SJCRH30 (cell line): Measurements from ENCODE around the gene PLCG2. TPM values are rescaled to one million over a fixed set of nuclear protein-coding genes. Genes with fewer than 3 reads are reported as not detected.
"Not testable (repeated sequence)": the region's sequence is repeated elsewhere in the genome, so short reads cannot be mapped to it uniquely, and the experiment has no call there.

Experiments
- DNase-seq, 2 experiments: peaks; one replicate each; pipeline ENCODE4 v3.0.0-alpha.2; 2015 to 2020
- H3K27ac ChIP-seq: fragments of 250-450 bp; sonication (Bioruptor Pico); 2 replicates; pipeline ENCODE4 v1.5.1; 2020; ENCODE audit warnings: mild to moderate bottlenecking, moderate library complexity
- H3K27me3 ChIP-seq: fragments of 250-450 bp; sonication (Bioruptor Pico); 2 replicates; pipeline ENCODE4 v1.5.1; 2020; ENCODE audit warnings: mild to moderate bottlenecking, moderate library complexity
- H3K36me3 ChIP-seq: fragments of 250-450 bp; sonication (Bioruptor Pico); 2 replicates; pipeline ENCODE4 v1.5.1; 2020; ENCODE audit warnings: mild to moderate bottlenecking, moderate library complexity
- H3K4me1 ChIP-seq: fragments of 250-450 bp; sonication (Bioruptor Pico); 2 replicates; pipeline ENCODE4 v1.5.1; 2020; ENCODE audit warnings: mild to moderate bottlenecking, moderate library complexity
- H3K4me3 ChIP-seq: fragments of 250-450 bp; sonication (Bioruptor Pico); 2 replicates; pipeline ENCODE4 v1.5.1; 2020; ENCODE audit warnings: mild to moderate bottlenecking, moderate library complexity
- H3K9me3 ChIP-seq: fragments of 250-450 bp; sonication (Bioruptor Pico); replicated peaks from 2 replicates; pipeline ENCODE4 v1.5.1; 2020; ENCODE audit warnings: mild to moderate bottlenecking, moderate library complexity
- total RNA-seq: library from RNA; depleted of rRNA; stranded (reverse); fragments of >200 nt; shearing (Covaris generic); gene quantifications from 2 replicates; pipeline ENCODE4 v1.2.3, GENCODE V29; 2014

The PLCG2 gene
- total RNA-seq, 1 experiment from 2014 or later = 0.45 TPM

GRCh38 chr16:81795193-81795592 is 16.1 kb downstream of the PLCG2 start:
- Histone ChIP-seq H3K4me3 (no peak overlapping the region), H3K27ac (no peak overlapping the region), H3K36me3 (no peaks in the 10 kb centered on the region), H3K9me3 (no peaks in the 10 kb centered on the region), H3K27me3 (no peaks in the 10 kb centered on the region), H3K4me1 (no peaks in the 10 kb centered on the region)
- DNase-seq = no peak

GRCh38 chr16:81796035-81796434 is 16.9 kb downstream of the PLCG2 start:
- DNase-seq = no peak
- no peak overlapping the region for H3K27ac ChIP-seq
- H3K27me3 ChIP-seq = no peaks in the 10 kb centered on the region
- H3K36me3 ChIP-seq = no peaks in the 10 kb centered on the region
- no peak overlapping the region for H3K4me3 ChIP-seq
- no peaks in the 10 kb centered on the region for H3K4me1 ChIP-seq
- H3K9me3 ChIP-seq = no peaks in the 10 kb centered on the region

- no peak overlapping the region for H3K27ac ChIP-seq
- no peaks in the 10 kb centered on the region for H3K4me1 ChIP-seq
- H3K36me3 ChIP-seq = no peaks in the 10 kb centered on the region
- no peaks in the 10 kb centered on the region for H3K9me3 ChIP-seq
- DNase-seq = no peak
- H3K27me3 ChIP-seq = no peaks in the 10 kb centered on the region
- no peak overlapping the region for H3K4me3 ChIP-seq
Observed at GRCh38 chr16:81796583-81797346, 17.7 kb downstream of the PLCG2 start.

- no peak for DNase-seq
- Histone ChIP-seq H3K9me3 (no peaks in the 10 kb centered on the region), H3K4me1 (no peaks in the 10 kb centered on the region), H3K4me3 (no peak overlapping the region), H3K36me3 (no peaks in the 10 kb centered on the region), H3K27me3 (no peaks in the 10 kb centered on the region), H3K27ac (no peak overlapping the region)
Observed at GRCh38 chr16:81797443-81797842, 18.4 kb downstream of the PLCG2 start.

- no peak overlapping the region for H3K4me3 ChIP-seq
- DNase-seq = no peak
- no peaks in the 10 kb centered on the region for H3K27me3 ChIP-seq
- no peaks in the 10 kb centered on the region for H3K36me3 ChIP-seq
- H3K4me1 ChIP-seq = no peaks in the 10 kb centered on the region
- H3K27ac ChIP-seq = no peak overlapping the region
- no peaks in the 10 kb centered on the region for H3K9me3 ChIP-seq
Observed at GRCh38 chr16:81798311-81799137, 19.4 kb downstream of the PLCG2 start.

DNA sequence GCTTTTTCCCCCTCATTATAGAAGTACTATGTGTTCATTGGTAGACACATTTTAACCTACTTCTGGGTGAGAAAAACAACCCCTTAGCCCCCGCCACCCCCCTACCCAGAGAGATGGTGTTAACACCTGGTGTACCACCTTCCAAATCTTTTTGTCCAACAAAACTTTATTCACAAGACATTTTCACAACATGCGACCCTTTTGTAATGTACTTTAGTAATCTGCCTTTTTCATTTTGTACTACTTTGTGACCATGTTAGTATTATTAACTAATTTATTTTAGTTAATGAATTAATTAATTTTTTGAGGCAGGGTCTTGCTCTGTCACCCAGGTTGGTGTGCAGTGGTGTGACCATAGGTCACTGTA is 20.0 kb downstream of the PLCG2 start:
- H3K27me3 ChIP-seq = no peaks in the 10 kb centered on the region
- H3K36me3 ChIP-seq = no peaks in the 10 kb centered on the region
- DNase-seq = no peak
- H3K4me1 ChIP-seq = no peaks in the 10 kb centered on the region
- H3K9me3 ChIP-seq = no peaks in the 10 kb centered on the region
- H3K4me3 ChIP-seq = no peak overlapping the region
- no peak overlapping the region for H3K27ac ChIP-seq

DNA sequence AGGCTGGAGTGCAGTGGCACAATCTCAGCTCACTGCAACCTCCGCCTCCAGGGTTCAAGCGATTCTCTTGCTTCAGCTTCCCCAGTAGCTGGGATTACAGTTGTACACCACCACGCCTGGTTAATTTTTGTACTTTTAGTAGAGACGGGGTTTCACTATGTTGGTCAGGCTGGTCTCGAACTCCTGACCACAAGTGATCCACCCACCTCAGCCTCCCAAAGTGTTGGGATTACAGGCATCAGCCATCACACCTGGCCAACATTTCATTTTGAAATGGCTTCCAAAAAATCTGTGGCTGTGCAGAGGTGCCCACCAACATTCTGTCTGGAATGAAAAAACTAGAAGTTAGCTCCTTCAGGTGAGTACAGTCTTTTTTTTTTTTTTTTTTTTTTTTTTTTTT is 22.6 kb downstream of the PLCG2 start:
- H3K27me3 ChIP-seq, H3K27ac ChIP-seq, H3K4me3 ChIP-seq, H3K9me3 ChIP-seq, H3K36me3 ChIP-seq, DNase-seq, H3K4me1 ChIP-seq: not testable (repeated sequence)

- no peaks in the 10 kb centered on the region for H3K4me1 ChIP-seq
- H3K4me3 ChIP-seq = no peak overlapping the region
- no peak for DNase-seq
- no peak overlapping the region for H3K27ac ChIP-seq
- H3K36me3 ChIP-seq = no peaks in the 10 kb centered on the region
- H3K27me3 ChIP-seq = no peaks in the 10 kb centered on the region
- no peaks in the 10 kb centered on the region for H3K9me3 ChIP-seq
Observed at GRCh38 chr16:81803332-81803731, 24.2 kb downstream of the PLCG2 start.

GRCh38 chr16:81804134-81804610 is 25.1 kb downstream of the PLCG2 start:
- H3K36me3 ChIP-seq = no peaks in the 10 kb centered on the region
- H3K27me3 ChIP-seq = no peaks in the 10 kb centered on the region
- H3K4me3 ChIP-seq = no peak overlapping the region
- no peak for DNase-seq
- no peaks in the 10 kb centered on the region for H3K4me1 ChIP-seq
- H3K9me3 ChIP-seq = no peaks in the 10 kb centered on the region
- H3K27ac ChIP-seq = no peak overlapping the region

- Histone ChIP-seq H3K27me3 (no peaks in the 10 kb centered on the region), H3K27ac (no peak overlapping the region), H3K9me3 (no peaks in the 10 kb centered on the region), H3K36me3 (no peaks in the 10 kb centered on the region), H3K4me1 (no peaks in the 10 kb centered on the region), H3K4me3 (no peak overlapping the region)
- DNase-seq = no peak
Observed at GRCh38 chr16:81806696-81807095, 27.6 kb downstream of the PLCG2 start.

DNA sequence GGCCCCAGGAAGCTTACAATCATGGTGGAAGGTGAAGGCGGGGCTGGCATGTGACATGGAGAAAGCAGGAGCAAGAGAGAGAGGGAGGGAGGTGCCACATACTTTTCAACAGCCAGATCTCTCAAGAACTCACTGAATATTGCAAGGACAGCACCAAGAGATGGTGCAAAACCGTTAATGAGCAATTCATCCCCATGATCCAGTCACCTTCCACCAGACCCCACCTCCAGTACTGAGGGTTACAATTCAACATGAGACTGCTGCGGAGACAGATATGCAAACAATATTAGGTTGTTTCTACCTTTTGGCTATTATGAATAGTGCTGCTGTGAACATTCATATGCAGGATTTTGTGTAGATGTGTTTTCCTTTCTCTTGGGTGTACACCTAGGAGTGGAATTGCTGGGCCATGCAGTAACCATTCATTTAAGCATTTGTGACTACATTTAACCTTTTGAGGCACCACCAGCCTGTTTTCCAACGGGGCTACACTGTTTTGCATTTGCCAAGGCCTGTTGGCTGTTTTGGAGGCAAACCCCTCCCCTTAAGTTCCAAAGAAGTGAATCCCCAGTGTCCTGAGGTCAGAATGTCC is 28.8 kb downstream of the PLCG2 start:
- Histone ChIP-seq H3K9me3 (no peaks in the 10 kb centered on the region), H3K27ac (no peak overlapping the region), H3K4me3 (no peak overlapping the region), H3K36me3 (no peaks in the 10 kb centered on the region), H3K4me1 (no peaks in the 10 kb centered on the region), H3K27me3 (no peaks in the 10 kb centered on the region)
- DNase-seq = no peak

DNA sequence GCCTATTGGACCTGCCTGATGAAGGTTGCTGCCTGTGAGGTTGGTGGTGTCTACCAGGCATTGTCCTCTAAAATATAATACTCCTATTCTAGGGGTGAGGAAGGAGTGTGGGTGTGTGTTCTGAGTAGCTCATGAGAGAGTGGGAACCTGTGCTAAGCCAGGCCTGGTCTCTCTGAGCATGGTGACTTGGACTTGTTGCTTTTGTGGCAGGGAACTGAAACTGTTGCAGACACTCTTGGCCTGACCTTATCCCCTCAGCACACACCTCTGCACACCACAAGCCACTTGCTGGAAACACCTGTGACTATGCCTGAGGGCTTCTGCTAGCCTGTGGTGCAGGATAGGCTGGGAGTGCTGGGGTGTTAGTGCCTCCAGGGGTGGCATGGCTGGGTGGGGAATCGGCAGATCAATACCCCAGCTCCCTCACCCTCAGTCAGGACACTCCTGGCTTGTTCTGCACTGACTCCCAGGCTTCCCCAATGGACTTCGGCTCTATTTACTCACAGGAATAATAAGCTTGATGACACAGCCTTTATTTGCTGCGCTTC is 29.9 kb downstream of the PLCG2 start:
- H3K27me3 ChIP-seq = no peaks in the 10 kb centered on the region
- no peak overlapping the region for H3K27ac ChIP-seq
- no peak for DNase-seq
- H3K36me3 ChIP-seq = no peaks in the 10 kb centered on the region
- no peaks in the 10 kb centered on the region for H3K9me3 ChIP-seq
- no peaks in the 10 kb centered on the region for H3K4me1 ChIP-seq
- no peak overlapping the region for H3K4me3 ChIP-seq

GRCh38 chr16:81809567-81809966 is 30.5 kb downstream of the PLCG2 start:
- no peak for DNase-seq
- H3K36me3 ChIP-seq = no peaks in the 10 kb centered on the region
- H3K27ac ChIP-seq = no peak overlapping the region
- H3K9me3 ChIP-seq = no peaks in the 10 kb centered on the region
- no peaks in the 10 kb centered on the region for H3K27me3 ChIP-seq
- H3K4me3 ChIP-seq = no peak overlapping the region
- H3K4me1 ChIP-seq = no peaks in the 10 kb centered on the region

DNA sequence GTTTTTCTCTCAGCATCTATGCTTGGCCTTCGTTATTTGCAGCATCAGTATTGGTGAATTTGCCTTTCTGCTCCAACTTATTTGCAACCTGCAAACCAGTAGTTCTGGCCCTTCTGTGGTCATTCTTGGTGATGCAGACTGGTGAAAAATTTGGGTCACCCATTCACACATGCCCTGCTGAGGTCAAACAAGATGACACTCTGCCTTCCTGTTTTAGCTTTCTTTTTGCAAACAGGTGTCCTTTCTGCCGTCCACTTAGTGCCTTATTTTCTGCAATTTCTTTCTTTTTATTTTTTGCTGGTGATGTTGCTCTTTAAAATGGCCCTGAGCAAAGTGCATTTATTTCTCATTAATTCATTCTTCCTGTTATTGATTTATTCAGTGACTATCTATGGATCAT is 31.3 kb downstream of the PLCG2 start:
- H3K27ac ChIP-seq = no peak overlapping the region
- no peaks in the 10 kb centered on the region for H3K4me1 ChIP-seq
- no peaks in the 10 kb centered on the region for H3K9me3 ChIP-seq
- no peaks in the 10 kb centered on the region for H3K36me3 ChIP-seq
- no peaks in the 10 kb centered on the region for H3K27me3 ChIP-seq
- DNase-seq = no peak
- no peak overlapping the region for H3K4me3 ChIP-seq

DNA sequence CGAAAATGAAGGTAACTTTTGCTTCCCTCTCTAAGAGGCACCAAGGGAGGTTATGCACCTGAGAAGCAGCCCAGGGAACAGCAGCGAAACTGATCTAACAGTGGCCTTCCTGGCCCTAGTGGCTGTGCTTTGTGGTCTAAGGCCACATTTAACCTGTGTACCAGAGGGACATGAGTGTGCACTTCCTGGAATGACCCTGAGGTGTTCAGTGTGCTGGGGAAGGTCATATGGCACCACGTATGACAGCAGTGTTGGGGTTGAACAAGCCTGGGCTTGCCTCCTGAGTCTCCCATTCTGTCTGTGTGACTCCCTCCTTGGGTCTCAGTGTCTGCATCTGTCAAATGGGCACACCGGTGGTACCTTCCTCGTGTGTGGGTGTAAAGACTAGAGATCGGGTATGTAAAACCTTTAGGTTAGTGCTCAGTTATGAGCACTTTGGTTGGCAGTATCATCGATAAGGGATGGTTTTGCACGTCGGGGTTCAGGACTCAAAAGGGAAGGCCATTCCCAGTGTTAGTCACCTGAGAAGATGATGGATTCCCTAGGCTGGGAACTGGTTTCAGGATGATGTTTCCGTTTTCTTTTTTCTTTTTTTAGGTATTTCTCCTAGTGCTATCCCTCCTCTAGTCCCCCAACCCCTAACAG is 31.9 kb downstream of the PLCG2 start:
- H3K9me3 ChIP-seq = no peaks in the 10 kb centered on the region
- DNase-seq = no peak
- H3K36me3 ChIP-seq = no peaks in the 10 kb centered on the region
- no peak overlapping the region for H3K4me3 ChIP-seq
- H3K27ac ChIP-seq = no peak overlapping the region
- no peaks in the 10 kb centered on the region for H3K4me1 ChIP-seq
- no peaks in the 10 kb centered on the region for H3K27me3 ChIP-seq
